HepG2 (cell line): ENCODE data around the gene LTA. TPM values are rescaled to one million over a fixed set of nuclear protein-coding genes. Genes with fewer than 3 reads are reported as not detected.

ENCODE experiments used
- DNMT3B ChIP-seq: conservative IDR thresholded peaks from 2 replicates; pipeline ENCODE4 v1.6.1; 2016; ENCODE audit warnings: missing biosample characterization, control low read depth
- EP300 ChIP-seq, 3 experiments: sonication (generic) in 1 of 3; formaldehyde crosslinking in 1 of 3; IDR thresholded peaks; 2 replicates each; pipeline versions ENCODE4 v1.5.1 to v1.6.1; 2011 to 2020; ENCODE audit warnings: low read depth in 2 of 3, low read length in 2 of 3, borderline replicate concordance in 1 of 3, improper control_type of control experiment in 1 of 3, mild to moderate bottlenecking in 1 of 3, missing genetic modification reagents in 1 of 3, moderate library complexity in 1 of 3
- JUND ChIP-seq: sonication (generic); formaldehyde crosslinking; IDR thresholded peaks from 2 replicates; pipeline ENCODE4 v1.8.0; 2022; ENCODE audit warnings: mild to moderate bottlenecking, missing genetic modification reagents
- KAT7 ChIP-seq: IDR thresholded peaks from 2 replicates; pipeline ENCODE4 v1.6.1; 2018; ENCODE audit warnings: borderline replicate concordance, missing compliant biosample characterization
- KLF12 ChIP-seq: sonication (generic); formaldehyde crosslinking; IDR thresholded peaks from 2 replicates; pipeline ENCODE4 v1.4.0; 2020; ENCODE audit warnings: missing genetic modification reagents, borderline replicate concordance
- POGZ ChIP-seq: sonication (generic); formaldehyde crosslinking; IDR thresholded peaks from 2 replicates; pipeline ENCODE4 v1.4.0; 2020; ENCODE audit warnings: mild to moderate bottlenecking, missing genetic modification reagents
- RXRA ChIP-seq: sonication (generic); formaldehyde crosslinking; IDR thresholded peaks from 2 replicates; pipeline ENCODE4 v1.5.1; 2020; ENCODE audit warnings: missing genetic modification reagents
- SETDB1 ChIP-seq: sonication (generic); formaldehyde crosslinking; IDR thresholded peaks from 2 replicates; pipeline ENCODE4 v1.5.1; 2020; ENCODE audit warnings: missing genetic modification reagents, mild to moderate bottlenecking, borderline replicate concordance
- SMYD3 ChIP-seq: sonication (generic); formaldehyde crosslinking; IDR thresholded peaks from 2 replicates; pipeline ENCODE4 v1.8.1; 2023; ENCODE audit warnings: mild to moderate bottlenecking, missing genetic modification reagents
- SNAPC5 ChIP-seq: sonication (generic); formaldehyde crosslinking; IDR thresholded peaks from 2 replicates; pipeline ENCODE4 v1.8.1; 2023; ENCODE audit warnings: mild to moderate bottlenecking, missing genetic modification reagents, borderline replicate concordance
- SRY ChIP-seq: sonication (generic); formaldehyde crosslinking; IDR thresholded peaks from 2 replicates; pipeline ENCODE4 v1.8.0; 2022; ENCODE audit warnings: mild to moderate bottlenecking, missing genetic modification reagents
- WIZ ChIP-seq: sonication (generic); formaldehyde crosslinking; IDR thresholded peaks from 2 replicates; pipeline ENCODE4 v1.5.1; 2020; ENCODE audit warnings: mild to moderate bottlenecking, missing genetic modification reagents
- XRCC5 ChIP-seq: fragments of 200-400 bp; formaldehyde crosslinking; optimal IDR thresholded peaks from 2 replicates; pipeline ENCODE3; 2017; ENCODE audit warnings: mild to moderate bottlenecking, low read length
- ZBTB25 ChIP-seq: IDR thresholded peaks from 2 replicates; pipeline ENCODE4 v1.6.1; 2018; ENCODE audit warnings: missing genetic modification reagents
- ZC3H13 ChIP-seq: sonication (generic); formaldehyde crosslinking; IDR thresholded peaks from 2 replicates; pipeline ENCODE4 v1.8.1; 2023; ENCODE audit warnings: mild to moderate bottlenecking, missing genetic modification reagents, moderate library complexity
- ZFP1 ChIP-seq: IDR thresholded peaks from 2 replicates; pipeline ENCODE4 v1.6.1; 2016
- ZNF225 ChIP-seq: sonication (generic); formaldehyde crosslinking; IDR thresholded peaks from 2 replicates; pipeline ENCODE4 v1.4.0; 2020; ENCODE audit warnings: mild to moderate bottlenecking, missing genetic modification reagents
- ZNF24 ChIP-seq: fragments of 450-650 bp; IDR thresholded peaks from 2 replicates; pipeline ENCODE4 v1.6.1; 2017; ENCODE audit warnings: antibody characterized with exemption, mild to moderate bottlenecking
- ZNF30 ChIP-seq: sonication (generic); formaldehyde crosslinking; IDR thresholded peaks from 2 replicates; pipeline ENCODE4 v1.5.0; 2020; ENCODE audit warnings: mild to moderate bottlenecking, missing genetic modification reagents
- ZNF337 ChIP-seq: sonication (generic); formaldehyde crosslinking; IDR thresholded peaks from 2 replicates; pipeline ENCODE4 v1.5.1; 2020; ENCODE audit warnings: missing genetic modification reagents, low read depth, mild to moderate bottlenecking, borderline replicate concordance
- ZNF468 ChIP-seq: sonication (generic); formaldehyde crosslinking; IDR thresholded peaks from 2 replicates; pipeline ENCODE4 v1.8.0; 2022; ENCODE audit warnings: mild to moderate bottlenecking, moderate library complexity, missing genetic modification reagents
- ZNF616 ChIP-seq: sonication (generic); formaldehyde crosslinking; IDR thresholded peaks from 2 replicates; pipeline ENCODE4 v1.5.0; 2020; ENCODE audit warnings: low read depth, mild to moderate bottlenecking, missing genetic modification reagents
- ZNF740 ChIP-seq: sonication (generic); formaldehyde crosslinking; IDR thresholded peaks from 2 replicates; pipeline ENCODE4 v1.4.0; 2020; ENCODE audit warnings: missing genetic modification reagents
- ZNF773 ChIP-seq: sonication (generic); formaldehyde crosslinking; IDR thresholded peaks from 2 replicates; pipeline ENCODE4 v1.4.0; 2020; ENCODE audit warnings: missing genetic modification reagents, borderline replicate concordance
- ZNF788 ChIP-seq: sonication (generic); formaldehyde crosslinking; IDR thresholded peaks from 2 replicates; pipeline ENCODE4 v1.5.0; 2020; ENCODE audit warnings: mild to moderate bottlenecking, missing genetic modification reagents, borderline replicate concordance
- ZNF790 ChIP-seq: sonication (generic); formaldehyde crosslinking; IDR thresholded peaks from 2 replicates; pipeline ENCODE4 v1.8.0; 2022; ENCODE audit warnings: missing genetic modification reagents, mild to moderate bottlenecking, borderline replicate concordance
- ZNF878 ChIP-seq: sonication (generic); formaldehyde crosslinking; IDR thresholded peaks from 2 replicates; pipeline ENCODE4 v1.8.1; 2023; ENCODE audit warnings: mild to moderate bottlenecking, missing genetic modification reagents, moderate library complexity
- ZNF879 ChIP-seq: sonication (generic); formaldehyde crosslinking; IDR thresholded peaks from 2 replicates; pipeline ENCODE4 v1.8.1; 2023; ENCODE audit warnings: missing genetic modification reagents
- polyA plus RNA-seq, 8 experiments: library from polyadenylated mRNA; depleted of rRNA in 3 of 8; stranded (reverse) in 7 of 8; unstranded in 1 of 8; fragments of >200 nt; fragmentation: Illumina TruSeq in 4 of 8; extraction: Trizol in 4 of 8; gene quantifications; 2 replicates each; pipeline versions ENCODE4 v1.2.1 to v1.2.3, GENCODE V29; 2011 to 2016; ENCODE audit warnings: low read depth in 4 of 8, missing spikeins in 1 of 8, mixed read lengths in 1 of 8; ENCODE audit not compliant: insufficient read depth in 1 of 8
- total RNA-seq, 5 experiments: library from RNA; depleted of rRNA; stranded (reverse); fragments of >200 nt; fragmentation: Illumina TruSeq; extraction: Trizol; gene quantifications; 2 replicates each; pipeline ENCODE4 v1.2.3, GENCODE V29; 2016; ENCODE audit warnings: low read depth in 1 of 5

The LTA gene
- total and polyA plus RNA-seq, 2 of the 13 experiments (the other 11 are each of a cell fraction or from before 2014, with no cell fraction given), result 0.09 TPM; not detected in 1

GRCh38 chr6:31620586-31621319 is 48.7 kb downstream of the LTA start, which contains the start of gene PRRC2A (continued):
- TF ChIP-seq KLF12 (CRISPR knock-in tag), result peak; percentile 69; the same call in 1 of the 2 replicates
- no peak for TF ChIP-seq JUND
- peak; percentile 47; the same call in 1 of the 2 replicates for TF ChIP-seq DNMT3B (CRISPR knock-in tag)
- peak; percentile 44; the same call in 1 of the 2 replicates for TF ChIP-seq ZNF24
- TF ChIP-seq KAT7 (CRISPR knock-in tag), result no peak; the same call in 1 of the 2 replicates
- peak; percentile 16; the same call in 1 of the 2 replicates for TF ChIP-seq POGZ
- TF ChIP-seq ZNF740 (CRISPR knock-in tag), result peak; percentile 33; the same call in 1 of the 2 replicates
- no peak; the same call in 1 of the 2 replicates for TF ChIP-seq ZNF879 (CRISPR knock-in tag)
- TF ChIP-seq ZNF337 (CRISPR knock-in tag), result no peak
- TF ChIP-seq ZBTB25 (CRISPR knock-in tag), result peak; percentile 96
- no peak for TF ChIP-seq ZNF616
- TF ChIP-seq ZNF878, result no peak
- TF ChIP-seq ZFP1 (CRISPR knock-in tag), result no peak
- TF ChIP-seq WIZ (CRISPR knock-in tag), result no peak
- peak; percentile 73; the same call in 1 of the 2 replicates for TF ChIP-seq ZNF788 (CRISPR knock-in tag)
- peak; percentile 90 for TF ChIP-seq SRY (CRISPR knock-in tag)
- no peak for TF ChIP-seq ZNF468 (CRISPR knock-in tag)
- TF ChIP-seq EP300 (IDR thresholded peaks at IDR 0.05; ENCODE audit: low read depth in 2 of 2, low read length in 2 of 2), result no peak
- no peak for TF ChIP-seq EP300 (CRISPR knock-in tag; IDR thresholded peaks at IDR 0.05; ENCODE audit: borderline replicate concordance)
- TF ChIP-seq ZNF225 (CRISPR knock-in tag), result no peak
- no peak for TF ChIP-seq ZNF773 (CRISPR knock-in tag)
- peak; percentile 7; the same call in 1 of the 2 replicates for TF ChIP-seq SNAPC5 (CRISPR knock-in tag)
- TF ChIP-seq XRCC5, result no peak
- no peak for TF ChIP-seq RXRA
- no peak for TF ChIP-seq SMYD3 (CRISPR knock-in tag)
- TF ChIP-seq SETDB1 (CRISPR knock-in tag), result no peak
- 0 out of 2 replicates have a peak, but pooled peaks have one; percentile 69 for TF ChIP-seq ZNF30
- TF ChIP-seq ZNF790 (CRISPR knock-in tag), result 0 out of 2 replicates have a peak, but pooled peaks have one; percentile 27
- TF ChIP-seq ZC3H13 (CRISPR knock-in tag), result 0 out of 2 replicates have a peak, but pooled peaks have one; percentile 16
